HUES64 (cell line): ENCODE measurements around the gene ZMAT2.
A peak's percentile ranks its signal among the peaks of the same experiment; 100 is the strongest.
"Not testable (repeated sequence)": the region's sequence is repeated elsewhere in the genome, so short reads cannot be mapped to it uniquely, and the experiment has no call there.

Experiments used
- H3K27ac ChIP-seq: 2 replicates; pipeline ENCODE4 v1.7.0; 2013; ENCODE audit warnings: low read depth, low read length, inconsistent platforms
- H3K27me3 ChIP-seq: 2 replicates; pipeline ENCODE4 v1.6.1; 2013; ENCODE audit warnings: mild to moderate bottlenecking, low read length; ENCODE audit not compliant: insufficient read depth
- H3K36me3 ChIP-seq: 2 replicates; pipeline ENCODE4 v1.6.1; 2013; ENCODE audit warnings: mild to moderate bottlenecking, low read length; ENCODE audit not compliant: insufficient read depth
- H3K4me1 ChIP-seq: 2 replicates; pipeline ENCODE4 v1.6.1; 2013; ENCODE audit warnings: mild to moderate bottlenecking, low read length, moderate library complexity; ENCODE audit not compliant: insufficient read depth
- H3K4me3 ChIP-seq: 2 replicates; pipeline ENCODE4 v1.5.1; 2013; ENCODE audit warnings: mild to moderate bottlenecking, low read length, moderate library complexity
- H3K9ac ChIP-seq: 2 replicates; pipeline ENCODE4 v1.6.1; 2013; ENCODE audit warnings: mild to moderate bottlenecking, low read depth, low read length
- H3K9me3 ChIP-seq: 2 replicates; pipeline ENCODE4 v1.6.1; 2013; ENCODE audit warnings: low read depth, low read length; ENCODE audit not compliant: insufficient read depth
- WGBS: fragments of 150-250, 120-280 bp; methylation state at CpG from one replicate; pipeline ENCODE4 v1.1.7; 2013; ENCODE audit warnings: missing lambda C conversion rate; 5-methylcytosine and 5-hydroxymethylcytosine counted together

Gene ZMAT2

GRCh38 chr5:140674629-140675028 is 25.6 kb upstream of the ZMAT2 start:
- Histone ChIP-seq H3K27me3 (no peaks in the 10 kb centered on the region), H3K4me3 (no peak overlapping the region), H3K9ac (no peak overlapping the region), H3K9me3 (no peaks in the 10 kb centered on the region), H3K4me1 (no peaks in the 10 kb centered on the region), H3K27ac (no peak overlapping the region), H3K36me3 (peaks cover 78% of the 10 kb centered on the region)
- WGBS: 96% methylated on average over 4 of the region's 4 CpGs

GRCh38 chr5:140677947-140678346 is 22.3 kb upstream of the ZMAT2 start:
- H3K27ac ChIP-seq: no peak overlapping the region
- H3K4me3 ChIP-seq: no peak overlapping the region
- no peak overlapping the region for H3K9ac ChIP-seq
- WGBS: 95% methylated on average over 3 of the region's 3 CpGs
- no peaks in the 10 kb centered on the region for H3K27me3 ChIP-seq
- no peaks in the 10 kb centered on the region for H3K4me1 ChIP-seq
- peaks cover 85% of the 10 kb centered on the region for H3K36me3 ChIP-seq
- no peaks in the 10 kb centered on the region for H3K9me3 ChIP-seq

GRCh38 chr5:140678993-140679392 is 21.3 kb upstream of the ZMAT2 start:
- H3K4me1 ChIP-seq: no peaks in the 10 kb centered on the region
- peaks cover 80% of the 10 kb centered on the region for H3K36me3 ChIP-seq
- no peaks in the 10 kb centered on the region for H3K27me3 ChIP-seq
- H3K9ac ChIP-seq: no peak overlapping the region
- no peak overlapping the region for H3K27ac ChIP-seq
- H3K4me3 ChIP-seq: no peak overlapping the region
- no peaks in the 10 kb centered on the region for H3K9me3 ChIP-seq
- WGBS: 95% methylated on average over 7 of the region's 7 CpGs

- peak overlapping the region; percentile 76 for H3K9ac ChIP-seq
- peaks cover 54% of the 10 kb centered on the region for H3K36me3 ChIP-seq
- H3K27me3 ChIP-seq: no peaks in the 10 kb centered on the region
- H3K4me3 ChIP-seq: peak overlapping the region; percentile 84
- no peak overlapping the region for H3K27ac ChIP-seq
- H3K9me3 ChIP-seq: no peaks in the 10 kb centered on the region
- 62% methylated on average over 8 of the region's 8 CpGs for WGBS
- H3K4me1 ChIP-seq: peaks cover 4% of the 10 kb centered on the region; the same call in 1 of the 2 replicates
These were observed 9.8 kb upstream of the ZMAT2 start for GRCh38 chr5:140690376-140690932.

GRCh38 chr5:140690941-140691924 is 9.0 kb upstream of the ZMAT2 start, which contains the start of the genes HARS1 and HARS2:
Gene HARS1, minus strand, starts transcription at chr5:140691370. Its CDS starts 66 bp downstream, at chr5:140691304.
Gene HARS2, plus strand, starts transcription at chr5:140691455. Its CDS starts 194 bp downstream, at chr5:140691649.
- Histone ChIP-seq H3K9ac (peak within 1 kb of the TSS; percentile 86), H3K4me1 (peaks cover 4% of the 10 kb centered on the region; the same call in 1 of the 2 replicates), H3K4me3 (peak within 1 kb of the TSS; percentile 84), H3K27ac (peak within 1 kb of the TSS; percentile 88), H3K36me3 (peaks cover 61% of the 10 kb centered on the region), H3K27me3 (no peaks in the 10 kb centered on the region), H3K9me3 (no peaks in the 10 kb centered on the region)
- WGBS: under 1% methylated on average over 61 of the region's 61 CpGs

DNA sequence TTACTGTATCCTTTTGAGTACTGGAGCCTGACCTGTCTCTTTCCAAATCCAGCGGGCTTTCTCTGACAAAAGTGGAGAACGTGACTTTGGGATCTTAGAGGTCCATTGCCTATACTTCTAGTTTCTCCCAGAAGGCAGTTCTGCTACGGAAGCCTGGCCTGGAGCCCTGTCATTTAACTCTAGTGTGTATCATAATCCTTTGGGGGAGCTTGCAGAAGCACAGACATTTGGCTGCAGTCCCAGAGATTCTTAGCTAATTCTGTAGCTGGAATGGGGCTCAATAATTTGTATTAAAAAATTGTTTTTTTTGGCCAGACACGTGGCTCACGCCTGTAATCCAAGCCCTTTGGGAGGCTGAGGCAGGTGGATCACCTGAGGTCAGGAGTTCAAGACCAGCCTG is 6.0 kb upstream of the ZMAT2 start:
- H3K4me3 ChIP-seq: no peak overlapping the region
- no peaks in the 10 kb centered on the region for H3K9me3 ChIP-seq
- peaks cover 66% of the 10 kb centered on the region for H3K36me3 ChIP-seq
- no peaks in the 10 kb centered on the region for H3K27me3 ChIP-seq
- H3K4me1 ChIP-seq: peaks cover 4% of the 10 kb centered on the region; the same call in 1 of the 2 replicates
- H3K27ac ChIP-seq: no peak overlapping the region
- WGBS: 93% methylated on average over 5 of the region's 5 CpGs
- no peak overlapping the region for H3K9ac ChIP-seq

- H3K36me3 ChIP-seq: peaks cover 68% of the 10 kb centered on the region
- WGBS: 83% methylated on average over 4 of the region's 4 CpGs
These were observed 3.3 kb upstream of the ZMAT2 start for GRCh38 chr5:140696891-140697492.

DNA sequence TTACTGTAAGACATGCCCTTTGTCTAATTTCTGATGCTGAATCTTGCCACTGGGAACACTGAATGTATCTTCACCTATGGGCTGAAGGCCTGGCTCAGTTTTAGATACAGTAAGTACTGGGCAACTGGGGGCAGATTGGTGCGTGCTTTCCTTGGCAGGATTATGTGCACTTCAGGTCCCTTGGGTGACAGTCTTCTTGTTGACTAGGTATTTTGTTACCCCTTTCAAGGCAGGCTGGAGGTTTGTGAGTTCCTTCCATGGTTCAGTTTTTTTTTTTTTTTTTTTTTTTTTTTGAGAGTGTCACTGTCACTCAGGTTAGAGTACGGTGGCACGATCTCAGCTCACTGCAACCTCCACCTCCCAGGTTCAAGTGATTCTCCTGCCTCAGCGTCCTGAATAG is 7.6 kb downstream of the ZMAT2 start:
- Histone ChIP-seq H3K4me3 (no peak overlapping the region), H3K27ac (no peak overlapping the region), H3K4me1 (no peaks in the 10 kb centered on the region), H3K9ac (no peak overlapping the region), H3K36me3 (peaks cover 38% of the 10 kb centered on the region), H3K9me3 (no peaks in the 10 kb centered on the region), H3K27me3 (no peaks in the 10 kb centered on the region)
- WGBS: 96% methylated on average over 4 of the region's 4 CpGs

More at GRCh38 chr5:140696891-140697492, 3.3 kb upstream of the ZMAT2 start:
- no peak overlapping the region for H3K9ac ChIP-seq
- H3K27ac ChIP-seq: no peak overlapping the region
- no peaks in the 10 kb centered on the region for H3K9me3 ChIP-seq
- peaks cover 3% of the 10 kb centered on the region; the same call in 1 of the 2 replicates for H3K4me1 ChIP-seq
- no peaks in the 10 kb centered on the region for H3K27me3 ChIP-seq
- H3K4me3 ChIP-seq: no peak overlapping the region

- not testable (repeated sequence) for H3K27me3 ChIP-seq, H3K9me3 ChIP-seq, H3K4me3 ChIP-seq, H3K9ac ChIP-seq, H3K27ac ChIP-seq, H3K4me1 ChIP-seq
- H3K36me3 ChIP-seq: peaks cover 29% of the 10 kb centered on the region
- WGBS: 95% methylated on average over 9 of the region's 9 CpGs
These were observed 8.5 kb downstream of the ZMAT2 start for GRCh38 chr5:140708787-140709186.

GRCh38 chr5:140710899-140711552 is 10.8 kb downstream of the ZMAT2 start:
- no peaks in the 10 kb centered on the region for H3K27me3 ChIP-seq
- H3K36me3 ChIP-seq: peaks cover 7% of the 10 kb centered on the region; the same call in 1 of the 2 replicates
- H3K4me3 ChIP-seq: peak overlapping the region; percentile 61
- no peaks in the 10 kb centered on the region for H3K4me1 ChIP-seq
- peak overlapping the region; percentile 33; the same call in 1 of the 2 replicates for H3K9ac ChIP-seq
- peak overlapping the region; percentile 31; the same call in 1 of the 2 replicates for H3K27ac ChIP-seq
- H3K9me3 ChIP-seq: no peaks in the 10 kb centered on the region
- 3% methylated on average over 27 of the region's 27 CpGs for WGBS
